Activated T-cell treated with anti-CD3 and anti-CD28 coated beads for 1 hour (primary cell): ENCODE data around the gene RGS7.

Source experiments
- DNase-seq: peaks from one replicate; pipeline ENCODE4 v3.0.0-alpha.2; 2020; ENCODE audit warnings: low read depth

The RGS7 gene

DNA sequence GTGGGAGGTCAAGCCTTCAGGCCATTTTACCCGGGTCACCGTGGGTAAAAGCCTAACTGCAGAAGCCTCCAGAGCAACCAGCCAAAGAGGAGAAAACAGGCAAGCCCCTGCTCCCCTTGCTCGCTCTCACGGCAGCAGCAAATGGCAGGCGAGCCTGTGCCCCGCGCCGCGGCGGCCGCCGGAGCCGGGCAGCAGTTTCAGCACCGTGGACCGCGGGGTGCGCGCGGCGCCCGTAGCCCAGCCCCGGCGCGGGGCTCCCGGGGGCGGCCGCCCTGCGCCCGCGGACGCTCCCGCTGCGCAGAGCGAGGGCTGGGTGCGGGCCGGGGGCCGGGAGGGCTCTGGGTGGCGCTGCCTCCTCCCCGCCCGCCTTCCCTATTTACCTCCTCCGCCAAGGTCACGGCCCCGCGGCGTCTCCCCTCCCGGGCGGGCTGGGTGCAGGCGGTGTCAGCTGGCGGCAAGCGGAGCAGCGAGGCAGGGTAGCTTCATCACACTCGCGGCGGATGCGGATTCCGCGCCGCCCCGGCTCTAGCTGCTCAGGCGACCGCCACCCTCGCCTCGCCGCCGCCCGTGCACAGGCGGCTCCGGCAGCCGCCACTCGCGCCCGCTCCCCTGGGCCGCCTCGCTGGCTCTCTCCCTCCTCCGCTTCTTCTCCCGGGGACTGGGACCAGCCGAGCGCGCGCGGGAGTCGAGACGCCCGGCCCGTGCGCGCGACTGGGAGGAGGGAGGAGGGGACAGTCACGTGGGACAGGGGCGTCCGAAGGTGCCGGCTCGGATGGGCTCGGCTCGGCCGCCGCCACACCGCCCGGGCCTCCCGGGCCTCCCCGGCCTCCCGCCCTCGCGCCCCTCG, at the start of gene RGS7:
Gene RGS7, minus strand, starts transcription at position 687 of the 847 bp plus-strand sequence.
- DNase-seq: no peak

GRCh38 chr1:241406421-241406820, 49.4 kb upstream of the RGS7 start:
- no peak for DNase-seq

- DNase-seq: no peak
Observed at GRCh38 chr1:241401156-241401555, 44.2 kb upstream of the RGS7 start.

- DNase-seq: no peak
Observed at GRCh38 chr1:241396747-241397681, 40.0 kb upstream of the RGS7 start.

GRCh38 chr1:241391926-241392710, 35.1 kb upstream of the RGS7 start:
- no peak for DNase-seq

GRCh38 chr1:241390526-241390925, 33.5 kb upstream of the RGS7 start:
- DNase-seq: no peak

DNA sequence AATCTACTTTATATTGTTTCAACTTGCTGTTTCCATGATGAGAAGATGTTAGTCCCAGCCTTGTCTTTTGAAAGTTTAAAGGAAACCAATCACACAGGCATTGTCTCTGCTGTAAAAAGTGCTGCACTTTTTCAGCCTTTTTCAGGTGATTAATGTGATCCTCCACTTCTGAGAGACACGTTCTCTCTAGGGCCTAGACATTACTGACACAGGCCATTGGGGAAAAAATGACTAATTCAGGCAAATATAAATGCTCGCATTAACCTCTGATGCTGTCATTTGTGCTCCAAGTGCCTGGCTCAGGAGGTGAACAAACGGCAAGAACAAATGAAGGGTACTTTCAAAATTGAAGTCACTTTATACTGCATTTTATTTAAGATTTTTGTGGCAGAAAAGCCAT, 32.4 kb upstream of the RGS7 start:
- DNase-seq: no peak

GRCh38 chr1:241387216-241387615, 30.2 kb upstream of the RGS7 start:
- DNase-seq: no peak

GRCh38 chr1:241376701-241377100, 19.7 kb upstream of the RGS7 start:
- DNase-seq: no peak

DNA sequence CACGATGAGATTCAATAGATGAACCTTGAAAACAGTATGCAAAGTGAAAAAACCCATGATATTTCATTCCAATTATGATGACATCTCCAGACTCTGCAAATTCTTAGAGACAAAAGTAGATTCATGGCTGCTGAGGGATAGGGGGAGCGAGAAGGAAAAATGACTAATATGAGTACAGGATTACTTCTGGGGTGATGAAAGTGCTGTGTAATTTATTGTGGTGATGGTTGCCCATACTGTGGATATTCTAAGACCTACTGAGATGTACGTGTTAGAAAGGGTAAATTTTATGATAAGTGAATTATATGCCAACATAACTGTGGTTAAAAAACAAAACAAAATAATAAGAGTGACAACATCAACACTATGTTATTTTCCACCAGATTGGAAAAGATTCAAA, 18.9 kb upstream of the RGS7 start:
- no peak for DNase-seq

DNA sequence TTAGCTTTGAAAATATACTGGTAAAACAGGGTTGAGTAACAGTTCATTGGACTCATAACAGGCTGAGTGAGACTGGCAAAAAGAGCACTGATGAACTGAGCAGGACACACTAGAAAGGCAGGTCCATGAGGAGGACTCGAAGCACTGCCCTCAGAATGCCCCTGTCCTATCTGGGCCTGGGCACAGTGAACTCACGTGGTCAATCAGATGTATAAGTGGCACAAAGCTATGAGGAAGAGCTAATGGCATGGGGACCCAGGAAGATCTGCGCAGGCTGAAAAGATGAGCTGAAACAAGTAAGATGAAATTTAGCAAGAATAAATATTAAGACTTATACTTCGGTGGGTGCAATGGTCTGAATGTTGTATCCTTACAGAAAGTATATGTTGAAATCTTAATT, 9.2 kb upstream of the RGS7 start:
- DNase-seq: no peak

GRCh38 chr1:241362350-241362749, 5.3 kb upstream of the RGS7 start:
- no peak for DNase-seq

DNA sequence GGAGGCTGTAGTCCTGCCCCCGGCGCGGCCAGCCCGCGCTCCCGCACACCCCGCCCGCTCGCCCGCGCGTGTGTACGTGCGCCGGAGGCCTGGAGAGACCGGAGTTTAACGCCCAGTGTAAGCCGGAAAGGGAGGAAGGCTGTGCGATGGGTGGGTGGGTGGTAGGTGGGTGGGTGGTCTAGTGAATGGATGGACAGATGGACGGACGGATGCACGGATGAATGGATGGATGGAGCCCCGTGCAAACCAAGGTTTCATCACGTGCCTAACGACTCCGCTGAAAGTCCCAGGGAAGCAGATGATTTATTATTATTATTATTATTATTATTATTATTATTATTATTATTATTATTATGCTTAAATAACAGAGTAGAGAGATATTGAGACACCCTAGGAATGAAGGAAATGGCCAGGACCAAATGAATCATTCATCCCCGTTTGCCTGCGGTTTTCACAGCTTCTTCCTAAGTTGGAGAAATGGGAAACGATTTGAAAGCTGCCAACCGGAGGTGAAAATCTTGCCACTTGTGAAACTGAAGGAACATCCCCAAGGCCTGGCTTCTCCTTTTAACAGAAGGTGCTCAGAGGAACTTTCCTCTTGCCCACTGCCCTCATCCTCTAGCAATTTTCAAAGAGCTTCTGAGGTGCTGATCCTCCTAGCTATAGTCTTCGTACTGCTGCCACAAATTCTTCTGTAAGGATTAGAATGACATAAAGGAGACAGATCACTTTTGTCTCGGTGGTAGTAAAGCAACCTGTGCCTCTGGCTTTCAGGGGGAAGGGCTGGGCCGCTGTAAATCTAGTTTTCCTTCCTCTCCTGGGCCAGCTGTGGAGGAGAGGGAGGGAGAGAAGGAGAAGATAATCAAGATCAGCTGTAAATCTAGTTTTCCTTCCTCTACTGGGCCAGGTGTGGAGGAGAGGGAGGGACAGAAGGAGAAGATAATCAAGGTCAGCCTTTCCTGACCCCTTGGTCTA, 648 bp upstream of the RGS7 start:
- no peak for DNase-seq

DNA sequence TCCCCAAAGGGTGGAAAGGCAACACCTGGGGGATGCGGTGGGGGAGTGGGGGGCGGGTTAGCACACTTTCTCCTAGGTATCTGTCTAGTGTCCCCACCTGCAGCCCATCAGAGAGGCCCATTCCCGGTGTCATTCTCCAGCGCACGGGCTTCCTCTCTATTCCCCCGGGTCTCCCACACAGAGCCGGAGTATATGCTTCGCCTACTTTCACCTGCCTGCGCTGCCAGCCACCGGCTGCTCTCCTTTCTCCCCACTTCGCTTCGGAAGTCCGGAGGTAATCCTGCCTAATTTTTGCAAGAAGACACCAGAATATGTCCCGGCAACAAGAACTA, 852 bp downstream of the RGS7 start:
- no peak for DNase-seq

GRCh38 chr1:241355311-241356010, 1.5 kb downstream of the RGS7 start:
- no peak for DNase-seq

- no peak for DNase-seq
Observed at GRCh38 chr1:241352401-241352800, 4.6 kb downstream of the RGS7 start.

DNA sequence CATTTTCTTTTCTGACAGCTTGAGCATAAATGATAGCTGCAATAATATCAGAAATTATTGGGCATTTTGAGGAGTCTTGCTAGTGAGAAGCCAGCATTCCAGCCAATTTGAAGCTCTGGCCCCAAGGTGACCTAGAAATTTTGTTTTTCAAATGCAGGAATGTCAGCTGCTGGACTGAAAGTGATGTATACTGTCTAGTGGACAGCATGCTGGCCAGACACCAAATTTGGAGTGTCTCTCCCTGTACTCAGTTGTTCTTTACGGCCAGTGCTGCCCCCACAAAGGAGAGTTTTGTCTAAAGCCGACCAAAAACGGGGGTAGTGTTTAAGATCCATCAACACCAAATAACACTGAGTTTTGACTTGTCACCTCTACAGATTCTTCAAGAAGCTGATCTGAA, 5.2 kb downstream of the RGS7 start:
- DNase-seq: no peak

GRCh38 chr1:241343956-241344355, 13.0 kb downstream of the RGS7 start:
- no peak for DNase-seq

DNA sequence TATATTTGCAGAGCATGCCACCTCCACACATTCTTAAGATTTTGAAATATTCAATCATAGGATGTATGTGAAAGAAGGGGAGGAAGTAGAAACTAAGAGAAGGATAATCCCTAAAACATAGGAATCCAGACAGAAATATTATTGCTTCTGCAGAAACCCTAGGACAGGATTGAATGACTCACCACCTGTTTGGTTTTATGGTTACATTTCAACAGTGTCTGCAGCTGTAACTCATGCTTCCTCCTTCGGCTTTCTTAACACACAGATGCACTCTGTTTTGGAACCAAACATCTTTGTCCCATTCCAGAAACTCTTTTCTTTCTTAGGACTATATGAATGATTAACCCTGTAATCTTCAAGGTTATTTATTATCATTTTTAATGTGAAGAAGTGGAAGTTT, 20.7 kb downstream of the RGS7 start:
- no peak for DNase-seq

GRCh38 chr1:241332987-241333386, 24.0 kb downstream of the RGS7 start:
- no peak for DNase-seq

- no peak for DNase-seq
Observed at GRCh38 chr1:241332037-241332409, 25.0 kb downstream of the RGS7 start.
